Spinal cord (tissue), 10 donors: ENCODE data around the gene ZNF446. TPM values are rescaled to one million over a fixed set of nuclear protein-coding genes. Genes with fewer than 3 reads are reported as not detected.

Source experiments
- DNase-seq, 6 donors: peaks; one replicate each; pipeline versions ENCODE4 v3.0.0 to v3.0.0-alpha.2; 2013 to 2015; ENCODE audit warnings: low spot score in 6 of 6, low read depth in 4 of 6
- H3K27ac ChIP-seq: one replicate; pipeline ENCODE4 v1.5.1; 2013; ENCODE audit warnings: low read depth, low read length, control low read depth
- H3K27me3 ChIP-seq: one replicate; pipeline ENCODE4 v1.6.1; 2013; ENCODE audit warnings: low read length; ENCODE audit not compliant: control insufficient read depth, insufficient read depth
- H3K36me3 ChIP-seq: one replicate; pipeline ENCODE4 v1.6.1; 2013; ENCODE audit warnings: low read length; ENCODE audit not compliant: control insufficient read depth, insufficient read depth
- H3K4me1 ChIP-seq: one replicate; pipeline ENCODE4 v1.6.1; 2013; ENCODE audit warnings: low read length; ENCODE audit not compliant: control insufficient read depth, insufficient read depth
- H3K4me3 ChIP-seq: one replicate; pipeline ENCODE4 v1.5.1; 2013; ENCODE audit warnings: low read depth, low read length, control low read depth
- H3K9me3 ChIP-seq: one replicate; pipeline ENCODE4 v1.6.1; 2013; ENCODE audit warnings: low read length; ENCODE audit not compliant: control insufficient read depth, insufficient read depth
- WGBS: methylation state at CpG from one replicate; pipeline ENCODE4 v1.1.5; 2013; ENCODE audit warnings: missing lambda C conversion rate; ENCODE audit not compliant: insufficient coverage; 5-methylcytosine and 5-hydroxymethylcytosine counted together
- polyA plus RNA-seq, 2 donors: library from polyadenylated mRNA; unstranded; fragments of 120-200 nt; gene quantifications; one replicate each; pipeline ENCODE4 v1.2.1, GENCODE V29; 2013; ENCODE audit not compliant: insufficient read length in 2 of 2
- small RNA-seq: library from RNA; depleted of rRNA; stranded (forward); fragments of <200 nt; gene quantifications from one replicate; pipeline ENCODE3, GENCODE V24; 2014; ENCODE audit warnings: low replicate concordance
- total RNA-seq, 2 donors: library from RNA; depleted of rRNA in 1 of 2; stranded (reverse); fragments of 120-200 nt in 1 of 2; fragments of >200 nt in 1 of 2; gene quantifications; one replicate each; pipeline versions ENCODE4 v1.2.3 to v1.2.4, GENCODE V29; 2013 to 2014
- donor health status: healthy.

The ZNF446 gene
- total and polyA plus RNA-seq, 4 donors = 5.8 to 21.2 (median 19.9) TPM

GRCh38 chr19:58520257-58520599 is 44.1 kb downstream of the ZNF446 start:
- peaks cover 36% of the 10 kb centered on the region for H3K4me1 ChIP-seq
- peaks cover 28% of the 10 kb centered on the region for H3K36me3 ChIP-seq
- DNase-seq = no peak
- peak overlapping the region; percentile 96 for H3K27ac ChIP-seq
- WGBS = no CpG with 5 or more reads among the region's 7 CpGs
- peak overlapping the region; percentile 67 for H3K4me3 ChIP-seq
- no peaks in the 10 kb centered on the region for H3K9me3 ChIP-seq
- no peaks in the 10 kb centered on the region for H3K27me3 ChIP-seq

DNA sequence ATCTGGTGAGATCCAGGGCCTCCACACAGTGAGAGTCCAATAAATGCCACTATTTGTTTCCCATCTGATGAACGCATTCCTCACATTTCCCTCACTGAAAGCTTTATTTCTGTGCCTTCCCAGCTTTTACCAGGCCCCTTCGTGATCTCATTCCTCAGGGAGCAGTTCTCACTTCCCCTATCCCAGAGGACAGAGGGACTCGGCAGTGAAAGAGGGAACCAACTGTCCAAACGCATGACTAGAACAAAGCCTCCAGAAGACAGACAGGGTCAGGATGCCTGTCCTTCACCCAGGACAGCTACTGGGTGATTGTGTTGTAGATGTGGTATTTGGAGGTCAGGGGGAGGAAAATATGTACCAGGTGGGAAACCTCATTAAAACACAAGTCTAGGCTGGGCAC is 45.5 kb downstream of the ZNF446 start:
- H3K36me3 ChIP-seq = peaks cover 13% of the 10 kb centered on the region
- no peak for DNase-seq
- H3K27me3 ChIP-seq = no peaks in the 10 kb centered on the region
- 81% methylated on average over 3 of the region's 4 CpGs for WGBS
- no peak overlapping the region for H3K4me3 ChIP-seq
- peaks cover 29% of the 10 kb centered on the region for H3K4me1 ChIP-seq
- H3K9me3 ChIP-seq = no peaks in the 10 kb centered on the region
- H3K27ac ChIP-seq = peak overlapping the region; percentile 78

- no peak for DNase-seq
- WGBS = 74% methylated on average over 3 of the region's 3 CpGs
- Histone ChIP-seq H3K27ac (no peak overlapping the region), H3K36me3 (peaks cover 3% of the 10 kb centered on the region), H3K4me3 (no peak overlapping the region), H3K27me3 (no peaks in the 10 kb centered on the region), H3K9me3 (no peaks in the 10 kb centered on the region), H3K4me1 (peaks cover 26% of the 10 kb centered on the region)
Observed at GRCh38 chr19:58522709-58523108, 46.6 kb downstream of the ZNF446 start.

DNA sequence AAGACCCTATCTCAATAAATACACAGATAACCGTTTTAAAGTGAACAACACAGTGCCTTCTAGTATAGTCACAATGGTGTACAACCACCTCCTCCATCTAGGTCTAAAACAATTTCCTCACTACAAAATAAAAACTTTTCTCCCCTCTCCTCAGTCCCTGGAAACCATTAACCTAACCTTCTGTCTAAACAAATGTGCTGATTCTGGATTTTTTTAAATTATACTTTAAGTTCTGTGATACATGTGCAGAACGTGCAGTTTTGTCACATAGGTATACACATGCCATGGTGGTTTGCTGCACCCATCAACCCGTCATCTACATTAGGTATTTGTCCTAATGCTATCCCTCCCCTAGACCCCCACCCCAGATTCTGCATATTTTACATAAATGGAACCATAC is 53.3 kb downstream of the ZNF446 start:
- no peaks in the 10 kb centered on the region for H3K27me3 ChIP-seq
- H3K9me3 ChIP-seq = no peaks in the 10 kb centered on the region
- no peak overlapping the region for H3K27ac ChIP-seq
- no peaks in the 10 kb centered on the region for H3K4me1 ChIP-seq
- no peak overlapping the region for H3K4me3 ChIP-seq
- 75% methylated on average over 1 of the region's 3 CpGs for WGBS
- DNase-seq = no peak
- H3K36me3 ChIP-seq = no peaks in the 10 kb centered on the region

Small RNA genes lying within 50 kb of the gene (small RNA-seq; reads per million reads assigned to genes)
- gene RN7SL693P = not detected
- not detected for gene RNU6-1337P

Other genes starting within 250 kb of the ZNF446 start
- 10 to 100 TPM; 46.3 to 52.6 TPM for gene ZNF544, start 247.4 kb upstream of the ZNF446 start, total RNA-seq
- 10 to 100 TPM; 28.9 to 40.4 TPM for gene ZNF544, start 247.4 kb upstream of the ZNF446 start, polyA plus RNA-seq
- gene ZNF8, start 197.4 kb upstream of the ZNF446 start, total RNA-seq = 10 to 100 TPM in 1 of 2 donors, 1 to 10 TPM in 1; 9.5 to 12.0 TPM
- gene ZNF8, start 197.4 kb upstream of the ZNF446 start, polyA plus RNA-seq = 10 to 100 TPM in 1 of 2 donors, 1 to 10 TPM in 1; 8.2 to 13.9 TPM
- 10 to 100 TPM; 33.9 to 49.3 TPM for gene ERVK3-1, start 171.0 kb upstream of the ZNF446 start, total RNA-seq
- 10 to 100 TPM; 65.3 to 68.5 TPM for gene ERVK3-1, start 171.0 kb upstream of the ZNF446 start, polyA plus RNA-seq
- gene ZSCAN22, start 149.4 kb upstream of the ZNF446 start, total RNA-seq = 1 to 10 TPM; 2.3 to 3.4 TPM
- 1 to 10 TPM; 3.1 to 3.4 TPM for gene ZSCAN22, start 149.4 kb upstream of the ZNF446 start, polyA plus RNA-seq
- 10 to 100 TPM in 1 of 2 donors, 1 to 10 TPM in 1; 2.0 to 10.8 TPM for gene A1BG, start 122.9 kb upstream of the ZNF446 start, total RNA-seq
- 1 to 10 TPM; 5.0 TPM for gene A1BG, start 122.9 kb upstream of the ZNF446 start, polyA plus RNA-seq
- gene ZNF497, start 113.6 kb upstream of the ZNF446 start, total RNA-seq = 1 to 10 TPM; 3.7 to 4.9 TPM
- gene ZNF497, start 113.6 kb upstream of the ZNF446 start, polyA plus RNA-seq = 1 to 10 TPM; 6.9 to 9.1 TPM
- gene ZNF837, start 95.3 kb upstream of the ZNF446 start, total RNA-seq = 1 to 10 TPM in 1 of 2 donors, under 1 TPM in 1; 0.99 to 2.3 TPM
- gene ZNF837, start 95.3 kb upstream of the ZNF446 start, polyA plus RNA-seq = 1 to 10 TPM; 2.6 to 3.2 TPM
- 1,000 to 10,000 TPM in 1 of 2 donors, 100 to 1,000 TPM in 1; 925 to 1,177 TPM for gene RPS5, start 89.1 kb upstream of the ZNF446 start, total RNA-seq
- 100 to 1,000 TPM; 731 to 753 TPM for gene RPS5, start 89.1 kb upstream of the ZNF446 start, polyA plus RNA-seq
- not detected for gene RNF225, start 80.7 kb upstream of the ZNF446 start, total RNA-seq
- gene RNF225, start 80.7 kb upstream of the ZNF446 start, polyA plus RNA-seq = not detected
- 10 to 100 TPM; 16.8 to 18.3 TPM for gene ZNF584, start 67.7 kb upstream of the ZNF446 start, total RNA-seq
- 10 to 100 TPM; 13.8 to 15.4 TPM for gene ZNF584, start 67.7 kb upstream of the ZNF446 start, polyA plus RNA-seq
- gene ZNF132, start 36.2 kb upstream of the ZNF446 start, total RNA-seq = 10 to 100 TPM; 11.8 to 20.7 TPM
- gene ZNF132, start 36.2 kb upstream of the ZNF446 start, polyA plus RNA-seq = 10 to 100 TPM; 11.1 to 12.4 TPM
- 10 to 100 TPM in 1 of 2 donors, 1 to 10 TPM in 1; 8.2 to 10.1 TPM for gene ZNF324B, start 24.7 kb upstream of the ZNF446 start, total RNA-seq
- 1 to 10 TPM; 7.3 to 9.8 TPM for gene ZNF324B, start 24.7 kb upstream of the ZNF446 start, polyA plus RNA-seq
- gene ZNF324, start 9.3 kb upstream of the ZNF446 start, total RNA-seq = 10 to 100 TPM; 12.2 to 14.5 TPM
- 10 to 100 TPM; 12.9 to 15.2 TPM for gene ZNF324, start 9.3 kb upstream of the ZNF446 start, polyA plus RNA-seq
- gene SLC27A5, start 35.6 kb downstream of the ZNF446 start, total RNA-seq = 10 to 100 TPM in 1 of 2 donors, 1 to 10 TPM in 1; 9.5 to 25.5 TPM
- gene SLC27A5, start 35.6 kb downstream of the ZNF446 start, polyA plus RNA-seq = 10 to 100 TPM; 21.4 to 24.4 TPM
- gene ZBTB45, start 43.5 kb downstream of the ZNF446 start, total RNA-seq = 1 to 10 TPM; 3.8 to 4.4 TPM
- gene ZBTB45, start 43.5 kb downstream of the ZNF446 start, polyA plus RNA-seq = 10 to 100 TPM; 21.0 to 22.4 TPM
- gene TRIM28, start 67.7 kb downstream of the ZNF446 start, total RNA-seq = 100 to 1,000 TPM; 203 to 275 TPM
- 100 to 1,000 TPM; 499 to 522 TPM for gene TRIM28, start 67.7 kb downstream of the ZNF446 start, polyA plus RNA-seq
- gene CHMP2A, start 78.8 kb downstream of the ZNF446 start, total RNA-seq = 100 to 1,000 TPM in 1 of 2 donors, 10 to 100 TPM in 1; 47.4 to 115 TPM
- 100 to 1,000 TPM; 134 to 143 TPM for gene CHMP2A, start 78.8 kb downstream of the ZNF446 start, polyA plus RNA-seq
- 10 to 100 TPM; 49.6 to 80.3 TPM for gene UBE2M, start 82.3 kb downstream of the ZNF446 start, total RNA-seq
- gene UBE2M, start 82.3 kb downstream of the ZNF446 start, polyA plus RNA-seq = 100 to 1,000 TPM; 134 to 138 TPM
- gene MZF1, start 97.0 kb downstream of the ZNF446 start, total RNA-seq = 10 to 100 TPM; 10.3 to 26.5 TPM
- 10 to 100 TPM; 37.7 to 51.7 TPM for gene MZF1, start 97.0 kb downstream of the ZNF446 start, polyA plus RNA-seq